GM18868 (cell line): ENCODE measurements around the gene CASQ1.

Experiments
- ATAC-seq: cut with Tn5 transposase; IDR thresholded peaks from one replicate; pipeline ENCODE4 v1.9.1; 2021; ENCODE audit warnings: mild to moderate bottlenecking, moderate library complexity; ENCODE audit not compliant: unreplicated experiment

The CASQ1 gene

DNA sequence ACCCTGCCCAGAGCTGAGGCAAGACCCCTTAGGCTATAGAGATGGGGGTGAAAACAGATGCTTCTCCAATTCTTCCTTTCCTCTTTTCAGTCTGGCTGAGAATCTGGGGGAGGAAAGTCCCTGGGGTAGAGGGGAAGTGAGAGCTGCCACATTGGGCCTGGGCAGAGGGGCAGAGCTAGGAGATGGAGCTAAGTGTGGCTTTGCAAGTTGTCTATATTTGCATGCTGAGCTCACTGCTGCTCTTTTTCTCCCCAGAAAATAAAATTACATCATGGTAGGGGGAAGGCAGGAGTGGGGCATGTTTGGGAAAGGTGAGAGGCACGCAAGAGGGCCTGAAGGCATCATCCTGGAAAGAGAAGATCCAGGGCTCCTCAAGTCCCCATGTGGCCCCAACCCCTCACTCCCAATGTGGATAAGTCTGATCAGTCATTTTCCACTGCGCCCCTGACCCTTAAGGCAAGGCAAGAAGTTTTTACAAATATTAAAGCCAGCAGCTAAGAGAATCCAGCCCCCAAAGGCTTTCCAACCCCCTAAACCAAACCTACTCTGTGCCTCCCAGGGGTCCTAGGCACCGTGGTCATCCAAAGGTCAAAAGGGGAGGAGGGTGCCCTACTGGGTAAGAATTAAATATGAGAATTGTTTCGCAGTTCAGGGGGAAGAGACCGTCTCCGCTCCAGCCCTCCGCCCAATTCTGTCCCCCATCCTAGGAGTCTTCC is 14.3 kb downstream of the CASQ1 start:
- ATAC-seq: peak; percentile 81

GRCh38 chr1:160205242-160206035 is 15.1 kb downstream of the CASQ1 start, which contains the start of gene PEA15:
PEA15 (plus strand) TSS chr1:160205384; CDS start chr1:160211545, 6,161 bp downstream.
- peak; percentile 39 for ATAC-seq

DNA sequence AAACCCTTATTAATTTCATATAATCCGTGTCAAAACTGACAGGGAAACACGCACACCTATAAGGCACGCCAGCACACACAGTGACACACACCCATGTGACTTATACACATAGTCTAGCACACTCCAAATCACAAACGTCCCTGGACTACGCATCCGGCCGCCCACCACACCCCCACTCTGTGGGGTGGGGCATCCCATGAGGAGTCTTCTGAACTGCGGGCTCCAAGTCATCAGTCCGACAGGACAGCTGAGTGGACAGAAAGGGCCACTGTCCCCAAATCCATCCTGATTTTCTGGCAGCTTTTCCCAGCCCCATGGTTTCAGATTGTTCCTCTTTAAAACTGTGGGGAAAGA is 15.6 kb downstream of the CASQ1 start:
- ATAC-seq: peak; percentile 38

DNA sequence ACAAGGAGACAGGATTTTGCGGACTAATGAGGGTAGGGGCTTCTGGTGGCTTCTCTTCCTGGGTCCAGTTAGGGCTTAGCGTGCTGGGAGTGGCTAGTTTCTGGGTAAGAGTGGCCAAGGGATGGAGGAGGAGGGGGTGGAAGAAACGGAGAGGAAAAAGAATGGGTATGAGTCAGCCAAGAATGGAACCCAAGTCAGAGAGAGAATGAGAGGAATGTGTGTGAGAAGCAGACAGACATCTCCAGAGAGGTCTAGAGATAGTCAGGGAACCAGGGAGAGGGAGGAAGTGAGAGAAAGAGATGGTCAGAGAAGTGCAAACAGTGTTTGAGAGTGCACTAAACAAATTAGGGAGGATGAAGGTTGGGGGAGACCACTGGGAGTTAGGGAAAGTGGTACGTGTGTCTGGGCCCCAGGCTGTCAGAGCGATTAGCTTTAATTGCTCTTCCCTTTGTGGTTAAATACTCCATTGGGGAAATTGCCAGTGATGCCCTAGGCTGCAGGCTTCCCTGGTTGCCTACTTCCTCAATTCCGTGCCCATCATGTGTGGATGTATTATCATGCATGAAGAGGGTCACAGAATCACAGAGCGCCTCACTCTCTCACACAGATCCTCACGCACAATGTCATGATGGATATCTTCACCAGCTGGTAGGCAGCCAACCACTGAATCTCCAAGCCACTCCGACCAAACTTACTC is 16.2 kb downstream of the CASQ1 start:
- no peak for ATAC-seq

- ATAC-seq: no peak
These were observed 16.8 kb downstream of the CASQ1 start for GRCh38 chr1:160207118-160207650.

- no peak for ATAC-seq
These were observed 17.6 kb downstream of the CASQ1 start for GRCh38 chr1:160207771-160208556.

- ATAC-seq: no peak
These were observed 18.4 kb downstream of the CASQ1 start for GRCh38 chr1:160208557-160209320.

- ATAC-seq: no peak
These were observed 19.1 kb downstream of the CASQ1 start for GRCh38 chr1:160209321-160210046.

DNA sequence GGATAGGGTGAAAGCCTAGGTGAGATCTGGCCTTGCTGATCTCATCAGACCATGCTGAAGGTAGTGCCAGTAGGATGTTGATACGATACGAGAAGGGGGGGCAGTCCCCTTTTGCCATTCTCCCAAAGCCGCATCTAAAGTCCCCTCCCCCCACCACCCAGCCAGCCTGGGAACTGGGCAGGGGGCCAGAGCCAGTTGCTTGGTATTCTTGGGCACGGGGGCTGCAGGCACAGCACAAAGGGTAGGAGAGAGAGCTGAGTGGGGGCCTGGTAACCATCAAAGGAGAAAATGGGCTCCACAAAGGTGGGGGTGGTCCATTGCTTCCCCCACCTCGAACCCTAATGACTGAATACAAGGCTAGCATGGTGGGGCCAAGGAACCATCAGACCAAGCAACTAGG is 20.2 kb downstream of the CASQ1 start:
- ATAC-seq: no peak

- no peak for ATAC-seq
These were observed 20.8 kb downstream of the CASQ1 start for GRCh38 chr1:160211046-160211790.

DNA sequence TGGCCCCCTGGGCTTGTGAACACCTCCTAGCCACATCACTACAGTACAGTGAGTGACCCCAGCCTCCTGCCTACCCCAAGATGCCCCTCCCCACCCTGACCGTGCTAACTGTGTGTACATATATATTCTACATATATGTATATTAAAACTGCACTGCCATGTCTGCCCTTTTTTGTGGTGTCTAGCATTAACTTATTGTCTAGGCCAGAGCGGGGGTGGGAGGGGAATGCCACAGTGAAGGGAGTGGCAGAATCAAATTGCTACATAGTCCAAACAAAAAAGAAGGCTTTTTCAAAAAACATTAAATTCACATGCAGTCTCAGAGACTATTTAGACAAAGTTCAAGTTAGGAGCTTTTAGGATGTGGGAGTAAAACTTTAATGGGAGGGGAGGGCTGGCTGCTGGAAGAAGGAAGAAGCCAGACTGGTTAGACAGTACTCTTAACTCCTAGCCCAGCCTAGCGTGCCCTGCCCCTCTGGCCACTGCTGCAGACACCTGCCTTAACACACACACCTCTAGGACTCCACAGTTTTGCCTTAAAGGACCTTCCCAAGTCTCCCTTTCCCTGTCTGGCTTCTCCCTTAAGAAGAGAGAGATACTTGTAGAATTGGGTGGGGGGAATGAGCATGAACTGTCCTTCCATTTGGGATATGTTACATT is 24.2 kb downstream of the CASQ1 start:
- ATAC-seq: no peak

- ATAC-seq: no peak
These were observed 25.9 kb downstream of the CASQ1 start for GRCh38 chr1:160216301-160216700.

GRCh38 chr1:160217481-160218051 is 27.2 kb downstream of the CASQ1 start:
- no peak for ATAC-seq

GRCh38 chr1:160219062-160219929 is 28.9 kb downstream of the CASQ1 start:
- no peak for ATAC-seq

DNA sequence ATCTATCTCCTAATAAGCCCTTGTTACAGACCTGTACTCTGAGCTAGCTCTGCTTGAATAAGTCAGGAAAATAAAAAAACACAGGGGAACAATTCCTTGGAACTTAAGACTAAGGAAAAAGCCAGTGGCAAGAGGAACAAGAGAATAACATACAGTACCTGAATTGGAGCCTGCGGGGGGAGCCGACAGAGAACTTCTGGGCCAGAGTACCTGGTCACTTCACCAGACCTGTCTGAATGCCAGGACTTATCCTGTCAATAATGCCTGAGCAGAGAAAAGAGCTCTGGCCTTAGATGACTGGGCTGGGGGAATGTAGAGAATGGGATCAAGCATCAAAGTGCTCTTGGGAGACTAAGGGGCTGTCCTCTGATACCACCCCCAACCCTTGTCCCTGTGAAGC is 29.9 kb downstream of the CASQ1 start:
- ATAC-seq: no peak

DNA sequence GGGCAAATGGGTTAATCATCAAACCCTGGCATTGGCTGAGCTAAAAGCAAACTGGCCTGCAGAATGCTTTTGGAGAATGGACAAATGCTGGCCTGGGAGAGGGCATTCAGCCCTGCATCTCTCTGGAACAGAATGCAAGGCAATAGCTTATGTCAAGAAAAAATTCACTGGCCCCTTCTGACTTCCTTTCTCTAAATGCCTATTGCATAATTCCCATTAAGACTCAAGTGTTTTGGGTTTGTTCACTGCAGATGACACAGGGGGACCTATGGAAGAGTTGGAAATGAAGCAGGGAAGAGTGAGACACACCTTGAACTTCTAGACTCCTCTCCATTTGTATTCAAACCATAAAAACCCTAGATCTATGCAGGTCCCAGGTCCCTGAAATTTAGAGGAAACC is 30.7 kb downstream of the CASQ1 start:
- no peak for ATAC-seq

- no peak for ATAC-seq
These were observed 32.2 kb downstream of the CASQ1 start for GRCh38 chr1:160222546-160222945.
